Gastroesophageal sphincter (tissue), 3 donors: ENCODE results near the gene CALML5.

Source experiments
- EP300 ChIP-seq: sonication (generic); formaldehyde crosslinking; IDR thresholded peaks from one replicate; pipeline ENCODE4 v1.6.1; 2017; ENCODE audit warnings: antibody characterized with exemption, mild to moderate bottlenecking
- POLR2A ChIP-seq, 2 donors: fragments of 450-650 bp; IDR thresholded peaks; one replicate each; pipeline ENCODE4 v1.6.1; 2017; ENCODE audit warnings: antibody characterized with exemption in 2 of 2, mild to moderate bottlenecking in 2 of 2, moderate library complexity in 1 of 2
- POLR2AphosphoS5 ChIP-seq: sonication (generic); formaldehyde crosslinking; IDR thresholded peaks from one replicate; pipeline ENCODE4 v1.6.1; 2017; ENCODE audit warnings: antibody characterized with exemption
- TF ChIP-seq, protein P1 (sequence below), 4 experiments: fragments of 200-600 bp in 2 of 4; fragments of 450-650 bp in 2 of 4; sonication (generic) in 1 of 4; IDR thresholded peaks; one replicate each; pipeline ENCODE4 v1.5.1; 2017 to 2019; ENCODE audit warnings: antibody characterized with exemption in 4 of 4, mild to moderate bottlenecking in 2 of 4, moderate library complexity in 2 of 4

DNA sequence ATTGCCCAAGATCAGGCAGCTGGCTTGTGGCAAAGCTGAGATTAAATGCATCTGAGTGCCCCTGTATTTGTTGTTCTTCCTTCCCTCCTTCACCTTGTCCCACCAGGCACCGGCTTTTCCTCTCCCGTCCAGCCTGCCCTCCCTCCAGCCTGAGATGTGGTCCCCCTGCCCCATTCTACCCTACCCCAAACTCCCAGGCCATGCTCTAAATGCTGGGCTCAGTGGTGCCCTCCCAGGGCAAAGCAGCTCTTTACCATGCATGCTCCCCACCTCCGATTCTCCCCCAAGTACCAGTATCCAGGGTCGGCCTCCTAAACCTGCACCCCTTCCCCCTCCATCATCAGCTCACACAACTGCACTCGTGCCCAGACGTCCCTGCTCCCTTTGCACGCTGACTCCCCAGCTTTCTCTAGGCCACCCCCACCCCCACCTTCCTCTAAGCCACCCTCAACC, 36.5 kb downstream of the CALML5 start:
- no peak for TF ChIP-seq EP300
- TF ChIP-seq, protein P1, sequence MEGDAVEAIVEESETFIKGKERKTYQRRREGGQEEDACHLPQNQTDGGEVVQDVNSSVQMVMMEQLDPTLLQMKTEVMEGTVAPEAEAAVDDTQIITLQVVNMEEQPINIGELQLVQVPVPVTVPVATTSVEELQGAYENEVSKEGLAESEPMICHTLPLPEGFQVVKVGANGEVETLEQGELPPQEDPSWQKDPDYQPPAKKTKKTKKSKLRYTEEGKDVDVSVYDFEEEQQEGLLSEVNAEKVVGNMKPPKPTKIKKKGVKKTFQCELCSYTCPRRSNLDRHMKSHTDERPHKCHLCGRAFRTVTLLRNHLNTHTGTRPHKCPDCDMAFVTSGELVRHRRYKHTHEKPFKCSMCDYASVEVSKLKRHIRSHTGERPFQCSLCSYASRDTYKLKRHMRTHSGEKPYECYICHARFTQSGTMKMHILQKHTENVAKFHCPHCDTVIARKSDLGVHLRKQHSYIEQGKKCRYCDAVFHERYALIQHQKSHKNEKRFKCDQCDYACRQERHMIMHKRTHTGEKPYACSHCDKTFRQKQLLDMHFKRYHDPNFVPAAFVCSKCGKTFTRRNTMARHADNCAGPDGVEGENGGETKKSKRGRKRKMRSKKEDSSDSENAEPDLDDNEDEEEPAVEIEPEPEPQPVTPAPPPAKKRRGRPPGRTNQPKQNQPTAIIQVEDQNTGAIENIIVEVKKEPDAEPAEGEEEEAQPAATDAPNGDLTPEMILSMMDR (IDR thresholded peaks at IDR 0.05): no peak
- TF ChIP-seq POLR2A (IDR thresholded peaks at IDR 0.05): no peak
- TF ChIP-seq POLR2AphosphoS5: no peak
